ENCODE results near the gene GLB1L3. TPM values are rescaled to one million over a fixed set of nuclear protein-coding genes. Genes with fewer than 3 reads are reported as not detected.

The GLB1L3 gene
- total and polyA plus RNA-seq, 11 donors: not detected

GRCh38 chr11:134240592-134240991 lies 35.6 kb upstream of the GLB1L3 start:
- intact Hi-C loops (cut with DNase I): no loop called here
- H3K36me3 ChIP-seq: peaks cover 0 to 95% (median 77%) of the 10 kb centered on the region in 9 donors
- no peak for TF ChIP-seq CTCF (IDR thresholded peaks at IDR 0.05)
- no peak for TF ChIP-seq POLR2A (IDR thresholded peaks at IDR 0.05)
- H3K27me3 ChIP-seq: no peaks in the 10 kb centered on the region
- H3K4me1 ChIP-seq: peaks cover 0 to 3% (median 0%) of the 10 kb centered on the region in 12 donors
- no peak overlapping the region for H3K27ac ChIP-seq
- no peak overlapping the region for H3K4me3 ChIP-seq
- DNase-seq: no peak
- no peak for ATAC-seq
- 63 to 86% (median 72%) methylated on average over 6 of the region's 6 CpGs for WGBS, 4 donors
- H3K9me3 ChIP-seq: no peaks in the 10 kb centered on the region

- Histone ChIP-seq H3K9me3 (no peaks in the 10 kb centered on the region), H3K27me3 (no peaks in the 10 kb centered on the region), H3K36me3 (peaks cover 0 to 97% (median 87%) of the 10 kb centered on the region in 9 donors), H3K4me3 (no peak overlapping the region), H3K4me1 (no peaks in the 10 kb centered on the region), H3K27ac (no peak overlapping the region)
- WGBS, 4 donors: 82 to 92% (median 88%) methylated on average over 9 of the region's 9 CpGs
- intact Hi-C loops (cut with DNase I): no loop called here
- ATAC-seq: no peak
- no peak for DNase-seq
- TF ChIP-seq POLR2A (IDR thresholded peaks at IDR 0.05) (no peak), CTCF (IDR thresholded peaks at IDR 0.05) (no peak)
Observed at GRCh38 chr11:134242376-134242775, 33.8 kb upstream of the GLB1L3 start.

GRCh38 chr11:134243913-134244312 lies 32.3 kb upstream of the GLB1L3 start:
- peaks cover 0 to 98% (median 92%) of the 10 kb centered on the region in 9 donors for H3K36me3 ChIP-seq
- intact Hi-C loops (cut with DNase I): no loop called here
- H3K27ac ChIP-seq: no peak overlapping the region
- H3K27me3 ChIP-seq: no peaks in the 10 kb centered on the region
- 80 to 96% (median 93%) methylated on average over 4 of the region's 4 CpGs for WGBS, 4 donors
- no peaks in the 10 kb centered on the region for H3K9me3 ChIP-seq
- no peak overlapping the region for H3K4me3 ChIP-seq
- TF ChIP-seq POLR2A (IDR thresholded peaks at IDR 0.05) (no peak), CTCF (IDR thresholded peaks at IDR 0.05) (no peak)
- no peaks in the 10 kb centered on the region for H3K4me1 ChIP-seq
- ATAC-seq (no peak), DNase-seq (no peak)

GRCh38 chr11:134244593-134244992 lies 31.6 kb upstream of the GLB1L3 start:
- ATAC-seq (peak in 2 of 4 donors; percentile 24 to 38), DNase-seq (no peak)
- no peaks in the 10 kb centered on the region for H3K27me3 ChIP-seq
- no peaks in the 10 kb centered on the region for H3K4me1 ChIP-seq
- no peak overlapping the region for H3K4me3 ChIP-seq
- H3K36me3 ChIP-seq: peaks cover 0 to 98% (median 92%) of the 10 kb centered on the region in 9 donors
- intact Hi-C loops (cut with DNase I): no loop called here
- WGBS, 4 donors: 45 to 68% (median 59%) methylated on average over 5 to 7 of the region's 7 CpGs
- no peaks in the 10 kb centered on the region for H3K9me3 ChIP-seq
- H3K27ac ChIP-seq: no peak overlapping the region
- TF ChIP-seq CTCF (IDR thresholded peaks at IDR 0.05) (peak in 8 of 12 donors; percentile 5 to 37 (median 28)), POLR2A (IDR thresholded peaks at IDR 0.05) (no peak)

Measured in heart left ventricle (tissue), 16 donors.